GM23338 (cell line): ENCODE measurements around the gene TPH2. TPM values are rescaled to one million over a fixed set of nuclear protein-coding genes. Genes with fewer than 3 reads are reported as not detected.

Experiments
- ATAC-seq: fragments of 200-7000 bp; cut with Tn5 transposase; 3 replicates; pipeline ENCODE4 v1.9.1; 2020
- DNase-seq: peaks from one replicate; pipeline ENCODE4 v3.0.0-alpha.2; 2015; ENCODE audit warnings: low spot score
- H2AFZ ChIP-seq: fragments of 200-600 bp; sonication (generic); 2 replicates; pipeline ENCODE4 v1.8.0; 2016; ENCODE audit warnings: antibody characterized with exemption, mild to moderate bottlenecking, moderate library complexity
- H3F3A ChIP-seq: fragments of 200-600 bp; sonication (generic); replicated peaks from 2 replicates; pipeline ENCODE4 v1.8.0; 2017; ENCODE audit warnings: antibody characterized with exemption, mixed run types, low read depth
- H3K27ac ChIP-seq: fragments of 200-600 bp; sonication (generic); 2 replicates; pipeline ENCODE4 v1.6.1; 2016; ENCODE audit warnings: low read depth
- H3K27me3 ChIP-seq: fragments of 200-600 bp; sonication (generic); 2 replicates; pipeline ENCODE4 v1.8.0; 2016; ENCODE audit warnings: mild to moderate bottlenecking, mixed run types, moderate library complexity; ENCODE audit not compliant: insufficient read depth
- H3K36me3 ChIP-seq: fragments of 200-600 bp; sonication (generic); 2 replicates; pipeline ENCODE4 v1.8.0; 2016; ENCODE audit warnings: mild to moderate bottlenecking; ENCODE audit not compliant: insufficient read depth
- H3K4me1 ChIP-seq: fragments of 200-600 bp; sonication (generic); 2 replicates; pipeline ENCODE4 v1.8.0; 2016; ENCODE audit warnings: mild to moderate bottlenecking, moderate library complexity; ENCODE audit not compliant: insufficient read depth
- H3K4me2 ChIP-seq: fragments of 200-600 bp; sonication (generic); 2 replicates; pipeline ENCODE4 v1.7.1; 2017; ENCODE audit warnings: mixed run types
- H3K4me3 ChIP-seq: fragments of 200-600 bp; sonication (generic); 2 replicates; pipeline ENCODE4 v1.6.1; 2016; ENCODE audit warnings: mixed run types
- H3K79me2 ChIP-seq: fragments of 200-600 bp; sonication (generic); replicated peaks from 2 replicates; pipeline ENCODE4 v1.8.0; 2017; ENCODE audit warnings: mild to moderate bottlenecking; ENCODE audit not compliant: insufficient read depth
- H3K9me2 ChIP-seq: fragments of 200-600 bp; sonication (generic); 2 replicates; pipeline ENCODE4 v1.8.0; 2017; ENCODE audit not compliant: insufficient read depth
- H4K20me1 ChIP-seq: fragments of 200-600 bp; sonication (generic); replicated peaks from 2 replicates; pipeline ENCODE4 v1.8.0; 2017; ENCODE audit warnings: mild to moderate bottlenecking; ENCODE audit not compliant: insufficient read depth
- H3K27ac Mint-ChIP-seq: 2 replicates; pipeline ENCODE4 v1.8.0; 2020; ENCODE audit warnings: inconsistent platforms, mild to moderate bottlenecking, moderate library complexity, mixed read lengths
- H3K27me3 Mint-ChIP-seq: 3 replicates; pipeline ENCODE4 v1.8.0; 2022; ENCODE audit warnings: low read depth, mild to moderate bottlenecking, moderate library complexity, mixed read lengths, inconsistent platforms; ENCODE audit not compliant: insufficient read depth, poor library complexity
- H3K36me3 Mint-ChIP-seq: 3 replicates; pipeline ENCODE4 v1.8.0; 2021; ENCODE audit warnings: low read depth, mild to moderate bottlenecking, inconsistent platforms, moderate library complexity, mixed read lengths
- H3K4me1 Mint-ChIP-seq: 3 replicates; pipeline ENCODE4 v1.8.0; 2020; ENCODE audit warnings: mild to moderate bottlenecking, inconsistent platforms, mixed read lengths
- H3K4me3 Mint-ChIP-seq: 3 replicates; pipeline ENCODE4 v1.8.0; 2021; ENCODE audit warnings: moderate library complexity, mild to moderate bottlenecking, inconsistent platforms, mixed read lengths
- H3K9me3 Mint-ChIP-seq: 3 replicates; pipeline ENCODE4 v1.8.0; 2020; ENCODE audit warnings: moderate library complexity, mild to moderate bottlenecking, inconsistent platforms, mixed read lengths
- EZH2 ChIP-seq: fragments of 200-600 bp; sonication (generic); IDR thresholded peaks from one replicate; pipeline ENCODE4 v1.8.0; 2017; ENCODE audit warnings: antibody characterized with exemption, mild to moderate bottlenecking, low read depth; ENCODE audit not compliant: unreplicated experiment
- JUNB ChIP-seq: IDR thresholded peaks from one replicate; pipeline ENCODE4 v1.6.1; 2016; ENCODE audit warnings: antibody characterized with exemption; ENCODE audit not compliant: unreplicated experiment
- NANOG ChIP-seq: IDR thresholded peaks from 2 replicates; pipeline ENCODE4 v1.6.1; 2016; ENCODE audit warnings: antibody characterized with exemption, borderline replicate concordance
- POLR2AphosphoS5 ChIP-seq: IDR thresholded peaks from 2 replicates; pipeline ENCODE4 v1.6.1; 2016; ENCODE audit warnings: antibody characterized with exemption, low read depth
- STAT1 ChIP-seq: IDR thresholded peaks from one replicate; pipeline ENCODE4 v1.6.1; 2016; ENCODE audit warnings: antibody characterized with exemption; ENCODE audit not compliant: unreplicated experiment
- ZNF331 ChIP-seq: fragments of 250-450 bp; sonication (Bioruptor Pico); IDR thresholded peaks from 2 replicates; pipeline ENCODE4 v1.5.0; 2020; ENCODE audit warnings: low read depth, mild to moderate bottlenecking, moderate library complexity
- polyA plus RNA-seq: library from polyadenylated mRNA; unstranded; fragments of >200 nt; fragmentation: Nextera tagmentation; extraction: Ambion mirVana; gene quantifications from 2 replicates; pipeline ENCODE4 v1.2.1, GENCODE V29; 2016
- total RNA-seq: library from RNA; depleted of rRNA; stranded (reverse); fragments of >200 nt; shearing (Covaris generic); gene quantifications from 2 replicates; pipeline ENCODE4 v1.2.3, GENCODE V29; 2014
- TF ChIP-seq, protein P1 (sequence below), 2 experiments: fragments of 200-600 bp in 1 of 2; sonication (generic) in 1 of 2; conservative IDR thresholded peaks; 2 replicates each; pipeline versions ENCODE4 v1.5.1 to v1.6.1; 2016 to 2017; ENCODE audit warnings: antibody characterized with exemption in 2 of 2, low read depth in 2 of 2, mild to moderate bottlenecking in 2 of 2, moderate library complexity in 1 of 2
- TF ChIP-seq, protein P2 (sequence below): fragments of 250-450 bp; sonication (Bioruptor Pico); IDR thresholded peaks from 2 replicates; pipeline ENCODE4 v1.5.0; 2020; ENCODE audit warnings: mild to moderate bottlenecking, moderate library complexity
- TF ChIP-seq, protein P3 (sequence below): IDR thresholded peaks from one replicate; pipeline ENCODE4 v1.6.1; 2018; ENCODE audit warnings: antibody characterized with exemption; ENCODE audit not compliant: unreplicated experiment

TPH2 gene
- total and polyA plus RNA-seq, 2 experiments from 2014 or later, result 0.94 to 1.4 TPM

GRCh38 chr12:71935594-71935993, 3.1 kb upstream of the TPH2 start:
- ATAC-seq (no peak), DNase-seq (no peak)
- Histone ChIP-seq H3F3A (no peaks in the 10 kb centered on the region), H3K4me3 (no peak overlapping the region), H3K4me2 (no peak overlapping the region), H3K4me1 (no peaks in the 10 kb centered on the region), H3K9me2 (no peaks in the 10 kb centered on the region), H3K79me2 (no peaks in the 10 kb centered on the region), H4K20me1 (no peaks in the 10 kb centered on the region), H3K27ac (no peak overlapping the region), H3K36me3 (no peaks in the 10 kb centered on the region), H3K27me3 (no peaks in the 10 kb centered on the region), H2AFZ (no peak overlapping the region)
- H3K36me3 Mint-ChIP-seq, result no peaks in the 10 kb centered on the region
- H3K4me1 Mint-ChIP-seq, result peaks cover 9% of the 10 kb centered on the region
- no peaks in the 10 kb centered on the region for H3K9me3 Mint-ChIP-seq
- TF ChIP-seq, protein P1, sequence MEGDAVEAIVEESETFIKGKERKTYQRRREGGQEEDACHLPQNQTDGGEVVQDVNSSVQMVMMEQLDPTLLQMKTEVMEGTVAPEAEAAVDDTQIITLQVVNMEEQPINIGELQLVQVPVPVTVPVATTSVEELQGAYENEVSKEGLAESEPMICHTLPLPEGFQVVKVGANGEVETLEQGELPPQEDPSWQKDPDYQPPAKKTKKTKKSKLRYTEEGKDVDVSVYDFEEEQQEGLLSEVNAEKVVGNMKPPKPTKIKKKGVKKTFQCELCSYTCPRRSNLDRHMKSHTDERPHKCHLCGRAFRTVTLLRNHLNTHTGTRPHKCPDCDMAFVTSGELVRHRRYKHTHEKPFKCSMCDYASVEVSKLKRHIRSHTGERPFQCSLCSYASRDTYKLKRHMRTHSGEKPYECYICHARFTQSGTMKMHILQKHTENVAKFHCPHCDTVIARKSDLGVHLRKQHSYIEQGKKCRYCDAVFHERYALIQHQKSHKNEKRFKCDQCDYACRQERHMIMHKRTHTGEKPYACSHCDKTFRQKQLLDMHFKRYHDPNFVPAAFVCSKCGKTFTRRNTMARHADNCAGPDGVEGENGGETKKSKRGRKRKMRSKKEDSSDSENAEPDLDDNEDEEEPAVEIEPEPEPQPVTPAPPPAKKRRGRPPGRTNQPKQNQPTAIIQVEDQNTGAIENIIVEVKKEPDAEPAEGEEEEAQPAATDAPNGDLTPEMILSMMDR (conservative IDR thresholded peaks at IDR 0.05; ENCODE audit: low read depth in 2 of 2), result no peak
- TF ChIP-seq JUNB, result no peak
- TF ChIP-seq, protein P2, sequence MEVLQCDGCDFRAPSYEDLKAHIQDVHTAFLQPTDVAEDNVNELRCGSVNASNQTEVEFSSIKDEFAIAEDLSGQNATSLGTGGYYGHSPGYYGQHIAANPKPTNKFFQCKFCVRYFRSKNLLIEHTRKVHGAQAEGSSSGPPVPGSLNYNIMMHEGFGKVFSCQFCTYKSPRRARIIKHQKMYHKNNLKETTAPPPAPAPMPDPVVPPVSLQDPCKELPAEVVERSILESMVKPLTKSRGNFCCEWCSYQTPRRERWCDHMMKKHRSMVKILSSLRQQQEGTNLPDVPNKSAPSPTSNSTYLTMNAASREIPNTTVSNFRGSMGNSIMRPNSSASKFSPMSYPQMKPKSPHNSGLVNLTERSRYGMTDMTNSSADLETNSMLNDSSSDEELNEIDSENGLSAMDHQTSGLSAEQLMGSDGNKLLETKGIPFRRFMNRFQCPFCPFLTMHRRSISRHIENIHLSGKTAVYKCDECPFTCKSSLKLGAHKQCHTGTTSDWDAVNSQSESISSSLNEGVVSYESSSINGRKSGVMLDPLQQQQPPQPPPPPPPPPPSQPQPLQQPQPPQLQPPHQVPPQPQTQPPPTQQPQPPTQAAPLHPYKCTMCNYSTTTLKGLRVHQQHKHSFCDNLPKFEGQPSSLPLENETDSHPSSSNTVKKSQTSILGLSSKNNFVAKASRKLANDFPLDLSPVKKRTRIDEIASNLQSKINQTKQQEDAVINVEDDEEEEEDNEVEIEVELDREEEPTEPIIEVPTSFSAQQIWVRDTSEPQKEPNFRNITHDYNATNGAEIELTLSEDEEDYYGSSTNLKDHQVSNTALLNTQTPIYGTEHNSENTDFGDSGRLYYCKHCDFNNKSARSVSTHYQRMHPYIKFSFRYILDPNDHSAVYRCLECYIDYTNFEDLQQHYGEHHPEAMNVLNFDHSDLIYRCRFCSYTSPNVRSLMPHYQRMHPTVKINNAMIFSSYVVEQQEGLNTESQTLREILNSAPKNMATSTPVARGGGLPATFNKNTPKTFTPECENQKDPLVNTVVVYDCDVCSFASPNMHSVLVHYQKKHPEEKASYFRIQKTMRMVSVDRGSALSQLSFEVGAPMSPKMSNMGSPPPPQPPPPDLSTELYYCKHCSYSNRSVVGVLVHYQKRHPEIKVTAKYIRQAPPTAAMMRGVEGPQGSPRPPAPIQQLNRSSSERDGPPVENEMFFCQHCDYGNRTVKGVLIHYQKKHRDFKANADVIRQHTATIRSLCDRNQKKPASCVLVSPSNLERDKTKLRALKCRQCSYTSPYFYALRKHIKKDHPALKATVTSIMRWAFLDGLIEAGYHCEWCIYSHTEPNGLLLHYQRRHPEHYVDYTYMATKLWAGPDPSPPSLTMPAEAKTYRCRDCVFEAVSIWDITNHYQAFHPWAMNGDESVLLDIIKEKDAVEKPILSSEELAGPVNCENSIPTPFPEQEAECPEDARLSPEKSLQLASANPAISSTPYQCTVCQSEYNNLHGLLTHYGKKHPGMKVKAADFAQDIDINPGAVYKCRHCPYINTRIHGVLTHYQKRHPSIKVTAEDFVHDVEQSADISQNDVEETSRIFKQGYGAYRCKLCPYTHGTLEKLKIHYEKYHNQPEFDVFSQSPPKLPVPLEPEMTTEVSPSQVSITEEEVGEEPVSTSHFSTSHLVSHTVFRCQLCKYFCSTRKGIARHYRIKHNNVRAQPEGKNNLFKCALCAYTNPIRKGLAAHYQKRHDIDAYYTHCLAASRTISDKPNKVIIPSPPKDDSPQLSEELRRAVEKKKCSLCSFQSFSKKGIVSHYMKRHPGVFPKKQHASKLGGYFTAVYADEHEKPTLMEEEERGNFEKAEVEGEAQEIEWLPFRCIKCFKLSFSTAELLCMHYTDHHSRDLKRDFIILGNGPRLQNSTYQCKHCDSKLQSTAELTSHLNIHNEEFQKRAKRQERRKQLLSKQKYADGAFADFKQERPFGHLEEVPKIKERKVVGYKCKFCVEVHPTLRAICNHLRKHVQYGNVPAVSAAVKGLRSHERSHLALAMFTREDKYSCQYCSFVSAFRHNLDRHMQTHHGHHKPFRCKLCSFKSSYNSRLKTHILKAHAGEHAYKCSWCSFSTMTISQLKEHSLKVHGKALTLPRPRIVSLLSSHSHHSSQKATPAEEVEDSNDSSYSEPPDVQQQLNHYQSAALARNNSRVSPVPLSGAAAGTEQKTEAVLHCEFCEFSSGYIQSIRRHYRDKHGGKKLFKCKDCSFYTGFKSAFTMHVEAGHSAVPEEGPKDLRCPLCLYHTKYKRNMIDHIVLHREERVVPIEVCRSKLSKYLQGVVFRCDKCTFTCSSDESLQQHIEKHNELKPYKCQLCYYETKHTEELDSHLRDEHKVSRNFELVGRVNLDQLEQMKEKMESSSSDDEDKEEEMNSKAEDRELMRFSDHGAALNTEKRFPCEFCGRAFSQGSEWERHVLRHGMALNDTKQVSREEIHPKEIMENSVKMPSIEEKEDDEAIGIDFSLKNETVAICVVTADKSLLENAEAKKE (CRISPR knock-in tag), result no peak
- TF ChIP-seq STAT1, result no peak
- no peak for TF ChIP-seq NANOG
- no peak for TF ChIP-seq ZNF331 (CRISPR knock-in tag)
- no peak for TF ChIP-seq POLR2AphosphoS5
- TF ChIP-seq, protein P3, sequence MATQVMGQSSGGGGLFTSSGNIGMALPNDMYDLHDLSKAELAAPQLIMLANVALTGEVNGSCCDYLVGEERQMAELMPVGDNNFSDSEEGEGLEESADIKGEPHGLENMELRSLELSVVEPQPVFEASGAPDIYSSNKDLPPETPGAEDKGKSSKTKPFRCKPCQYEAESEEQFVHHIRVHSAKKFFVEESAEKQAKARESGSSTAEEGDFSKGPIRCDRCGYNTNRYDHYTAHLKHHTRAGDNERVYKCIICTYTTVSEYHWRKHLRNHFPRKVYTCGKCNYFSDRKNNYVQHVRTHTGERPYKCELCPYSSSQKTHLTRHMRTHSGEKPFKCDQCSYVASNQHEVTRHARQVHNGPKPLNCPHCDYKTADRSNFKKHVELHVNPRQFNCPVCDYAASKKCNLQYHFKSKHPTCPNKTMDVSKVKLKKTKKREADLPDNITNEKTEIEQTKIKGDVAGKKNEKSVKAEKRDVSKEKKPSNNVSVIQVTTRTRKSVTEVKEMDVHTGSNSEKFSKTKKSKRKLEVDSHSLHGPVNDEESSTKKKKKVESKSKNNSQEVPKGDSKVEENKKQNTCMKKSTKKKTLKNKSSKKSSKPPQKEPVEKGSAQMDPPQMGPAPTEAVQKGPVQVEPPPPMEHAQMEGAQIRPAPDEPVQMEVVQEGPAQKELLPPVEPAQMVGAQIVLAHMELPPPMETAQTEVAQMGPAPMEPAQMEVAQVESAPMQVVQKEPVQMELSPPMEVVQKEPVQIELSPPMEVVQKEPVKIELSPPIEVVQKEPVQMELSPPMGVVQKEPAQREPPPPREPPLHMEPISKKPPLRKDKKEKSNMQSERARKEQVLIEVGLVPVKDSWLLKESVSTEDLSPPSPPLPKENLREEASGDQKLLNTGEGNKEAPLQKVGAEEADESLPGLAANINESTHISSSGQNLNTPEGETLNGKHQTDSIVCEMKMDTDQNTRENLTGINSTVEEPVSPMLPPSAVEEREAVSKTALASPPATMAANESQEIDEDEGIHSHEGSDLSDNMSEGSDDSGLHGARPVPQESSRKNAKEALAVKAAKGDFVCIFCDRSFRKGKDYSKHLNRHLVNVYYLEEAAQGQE, result no peak
- TF ChIP-seq EZH2, result no peak
- no peaks in the 10 kb centered on the region for H3K27me3 Mint-ChIP-seq
- no peak overlapping the region for H3K4me3 Mint-ChIP-seq
- H3K27ac Mint-ChIP-seq, result no peak overlapping the region
